ENCODE data around the gene SNAPIN. TPM values are rescaled to one million over a fixed set of nuclear protein-coding genes. Genes with fewer than 3 reads are reported as not detected.

SNAPIN gene
- total and polyA plus RNA-seq, 9 of the 15 experiments (the other 6 are each of a cell fraction or from before 2014, with no cell fraction given) = 11.2 to 43.9 (median 32.3) TPM

DNA sequence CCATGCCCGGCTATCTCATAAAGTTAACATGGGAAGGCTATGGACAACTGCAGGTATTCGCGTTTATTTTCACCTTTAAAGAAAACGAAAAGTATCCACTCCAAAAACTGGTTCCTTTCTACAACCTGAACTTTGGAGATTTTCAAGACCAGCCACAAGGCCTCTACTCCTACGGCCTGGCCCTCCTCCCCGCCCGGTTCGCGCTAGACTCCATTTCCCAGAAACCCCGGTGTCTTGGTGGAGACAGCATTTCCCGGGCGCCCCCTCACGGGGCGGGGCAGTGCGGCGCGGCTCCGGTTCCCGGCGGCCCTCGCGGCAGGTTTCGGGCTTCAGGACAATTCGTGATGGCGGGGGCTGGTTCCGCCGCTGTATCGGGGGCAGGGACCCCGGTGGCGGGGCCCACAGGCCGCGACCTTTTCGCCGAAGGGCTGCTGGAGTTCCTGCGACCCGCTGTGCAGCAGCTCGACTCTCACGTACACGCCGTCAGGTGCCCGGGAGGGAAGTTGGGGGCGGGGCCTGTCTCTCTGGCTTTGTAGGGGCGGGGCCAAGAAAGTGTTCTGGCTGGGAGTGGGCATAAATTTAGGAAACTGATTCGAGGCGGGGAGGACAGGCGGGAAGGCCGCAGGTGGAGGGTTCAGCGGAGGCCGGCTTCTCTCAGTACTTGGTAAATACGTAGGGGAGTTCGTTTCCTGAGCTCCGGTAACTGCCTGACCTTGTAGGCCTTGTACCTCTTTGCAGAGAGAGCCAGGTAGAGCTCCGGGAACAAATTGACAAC, at the start of gene SNAPIN (continued):
- TF ChIP-seq SRSF7 (optimal IDR thresholded peaks at IDR 0.05; ENCODE audit: low read depth, low read length) (no peak), SIX5 (IDR thresholded peaks at IDR 0.05; ENCODE audit: borderline replicate concordance in 1 of 2, insufficient read depth in 1 of 2, low read depth in 1 of 2, low read length in 2 of 2) (peak; percentile 72 to 87), HDAC1 (IDR thresholded peaks at IDR 0.05) (peak in 1 of 2 experiments; percentile 59; a peak in 1 of 4 replicates), JUN (IDR thresholded peaks at IDR 0.05; ENCODE audit: borderline replicate concordance, low read depth, low read length) (no peak), JUN (CRISPR knock-in tag; IDR thresholded peaks at IDR 0.05; ENCODE audit: borderline replicate concordance) (no peak), HIVEP1 (CRISPR knock-in tag; IDR thresholded peaks at IDR 0.05) (no peak), SIRT6 (IDR thresholded peaks at IDR 0.05; ENCODE audit: low read depth, low read length) (no peak), IFI16 (CRISPR knock-in tag; IDR thresholded peaks at IDR 0.05) (no peak), PHF8 (IDR thresholded peaks at IDR 0.05; ENCODE audit: borderline replicate concordance, low read length) (peak; percentile 92), NCOA6 (IDR thresholded peaks at IDR 0.05) (no peak), POLR2AphosphoS5 (IDR thresholded peaks at IDR 0.05; ENCODE audit: control insufficient read depth, insufficient read depth, low read depth, low read length) (peak; percentile 67), PTTG1 (tag; IDR thresholded peaks at IDR 0.05; ENCODE audit: low read depth) (no peak), BDP1 (IDR thresholded peaks at IDR 0.05; ENCODE audit: insufficient read depth, insufficient read length) (no peak), THRAP3 (IDR thresholded peaks at IDR 0.05; ENCODE audit: borderline replicate concordance) (no peak), EGR1 (conservative IDR thresholded peaks at IDR 0.05) (peak; percentile 93), IRF2 (CRISPR knock-in tag; IDR thresholded peaks at IDR 0.05) (no peak)
- TF ChIP-seq, protein P1, sequence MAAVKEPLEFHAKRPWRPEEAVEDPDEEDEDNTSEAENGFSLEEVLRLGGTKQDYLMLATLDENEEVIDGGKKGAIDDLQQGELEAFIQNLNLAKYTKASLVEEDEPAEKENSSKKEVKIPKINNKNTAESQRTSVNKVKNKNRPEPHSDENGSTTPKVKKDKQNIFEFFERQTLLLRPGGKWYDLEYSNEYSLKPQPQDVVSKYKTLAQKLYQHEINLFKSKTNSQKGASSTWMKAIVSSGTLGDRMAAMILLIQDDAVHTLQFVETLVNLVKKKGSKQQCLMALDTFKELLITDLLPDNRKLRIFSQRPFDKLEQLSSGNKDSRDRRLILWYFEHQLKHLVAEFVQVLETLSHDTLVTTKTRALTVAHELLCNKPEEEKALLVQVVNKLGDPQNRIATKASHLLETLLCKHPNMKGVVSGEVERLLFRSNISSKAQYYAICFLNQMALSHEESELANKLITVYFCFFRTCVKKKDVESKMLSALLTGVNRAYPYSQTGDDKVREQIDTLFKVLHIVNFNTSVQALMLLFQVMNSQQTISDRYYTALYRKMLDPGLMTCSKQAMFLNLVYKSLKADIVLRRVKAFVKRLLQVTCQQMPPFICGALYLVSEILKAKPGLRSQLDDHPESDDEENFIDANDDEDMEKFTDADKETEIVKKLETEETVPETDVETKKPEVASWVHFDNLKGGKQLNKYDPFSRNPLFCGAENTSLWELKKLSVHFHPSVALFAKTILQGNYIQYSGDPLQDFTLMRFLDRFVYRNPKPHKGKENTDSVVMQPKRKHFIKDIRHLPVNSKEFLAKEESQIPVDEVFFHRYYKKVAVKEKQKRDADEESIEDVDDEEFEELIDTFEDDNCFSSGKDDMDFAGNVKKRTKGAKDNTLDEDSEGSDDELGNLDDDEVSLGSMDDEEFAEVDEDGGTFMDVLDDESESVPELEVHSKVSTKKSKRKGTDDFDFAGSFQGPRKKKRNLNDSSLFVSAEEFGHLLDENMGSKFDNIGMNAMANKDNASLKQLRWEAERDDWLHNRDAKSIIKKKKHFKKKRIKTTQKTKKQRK (IDR thresholded peaks at IDR 0.05; ENCODE audit: borderline replicate concordance, low read depth, low read length) = no peak
- TF ChIP-seq, protein P2, sequence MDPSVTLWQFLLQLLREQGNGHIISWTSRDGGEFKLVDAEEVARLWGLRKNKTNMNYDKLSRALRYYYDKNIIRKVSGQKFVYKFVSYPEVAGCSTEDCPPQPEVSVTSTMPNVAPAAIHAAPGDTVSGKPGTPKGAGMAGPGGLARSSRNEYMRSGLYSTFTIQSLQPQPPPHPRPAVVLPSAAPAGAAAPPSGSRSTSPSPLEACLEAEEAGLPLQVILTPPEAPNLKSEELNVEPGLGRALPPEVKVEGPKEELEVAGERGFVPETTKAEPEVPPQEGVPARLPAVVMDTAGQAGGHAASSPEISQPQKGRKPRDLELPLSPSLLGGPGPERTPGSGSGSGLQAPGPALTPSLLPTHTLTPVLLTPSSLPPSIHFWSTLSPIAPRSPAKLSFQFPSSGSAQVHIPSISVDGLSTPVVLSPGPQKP (CRISPR knock-in tag; IDR thresholded peaks at IDR 0.05) = no peak
- TF ChIP-seq, protein P3, sequence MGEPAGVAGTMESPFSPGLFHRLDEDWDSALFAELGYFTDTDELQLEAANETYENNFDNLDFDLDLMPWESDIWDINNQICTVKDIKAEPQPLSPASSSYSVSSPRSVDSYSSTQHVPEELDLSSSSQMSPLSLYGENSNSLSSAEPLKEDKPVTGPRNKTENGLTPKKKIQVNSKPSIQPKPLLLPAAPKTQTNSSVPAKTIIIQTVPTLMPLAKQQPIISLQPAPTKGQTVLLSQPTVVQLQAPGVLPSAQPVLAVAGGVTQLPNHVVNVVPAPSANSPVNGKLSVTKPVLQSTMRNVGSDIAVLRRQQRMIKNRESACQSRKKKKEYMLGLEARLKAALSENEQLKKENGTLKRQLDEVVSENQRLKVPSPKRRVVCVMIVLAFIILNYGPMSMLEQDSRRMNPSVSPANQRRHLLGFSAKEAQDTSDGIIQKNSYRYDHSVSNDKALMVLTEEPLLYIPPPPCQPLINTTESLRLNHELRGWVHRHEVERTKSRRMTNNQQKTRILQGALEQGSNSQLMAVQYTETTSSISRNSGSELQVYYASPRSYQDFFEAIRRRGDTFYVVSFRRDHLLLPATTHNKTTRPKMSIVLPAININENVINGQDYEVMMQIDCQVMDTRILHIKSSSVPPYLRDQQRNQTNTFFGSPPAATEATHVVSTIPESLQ (CRISPR knock-in tag; IDR thresholded peaks at IDR 0.05) = no peak
- TF ChIP-seq, protein P4, sequence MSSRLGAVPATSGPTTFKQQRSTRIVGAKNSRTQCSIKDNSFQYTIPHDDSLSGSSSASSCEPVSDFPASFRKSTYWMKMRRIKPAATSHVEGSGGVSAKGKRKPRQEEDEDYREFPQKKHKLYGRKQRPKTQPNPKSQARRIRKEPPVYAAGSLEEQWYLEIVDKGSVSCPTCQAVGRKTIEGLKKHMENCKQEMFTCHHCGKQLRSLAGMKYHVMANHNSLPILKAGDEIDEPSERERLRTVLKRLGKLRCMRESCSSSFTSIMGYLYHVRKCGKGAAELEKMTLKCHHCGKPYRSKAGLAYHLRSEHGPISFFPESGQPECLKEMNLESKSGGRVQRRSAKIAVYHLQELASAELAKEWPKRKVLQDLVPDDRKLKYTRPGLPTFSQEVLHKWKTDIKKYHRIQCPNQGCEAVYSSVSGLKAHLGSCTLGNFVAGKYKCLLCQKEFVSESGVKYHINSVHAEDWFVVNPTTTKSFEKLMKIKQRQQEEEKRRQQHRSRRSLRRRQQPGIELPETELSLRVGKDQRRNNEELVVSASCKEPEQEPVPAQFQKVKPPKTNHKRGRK (tag; IDR thresholded peaks at IDR 0.05) = no peak

All from K562 (cell line).